ENCODE data around the gene RBM33. TPM values are rescaled to one million over a fixed set of nuclear protein-coding genes. Genes with fewer than 3 reads are reported as not detected.

The RBM33 gene
- polyA plus RNA-seq, 1 experiment = 9.5 TPM

- H3K4me3 ChIP-seq (ENCODE audit: low read depth, low read length) = no peak overlapping the region
- ChIA-PET POLR2A (no interaction called here), CTCF (interaction anchor here (4.4 kb wide), 1 partner anchor 25 kb away, joined by 18 read pairs; no protein-coding TSS in a partner anchor)
- H3K27ac ChIP-seq (ENCODE audit: low read depth, low read length) = no peak overlapping the region
- DNase-seq (ENCODE audit: low read depth, low spot score) = no peak
- H3K9me3 ChIP-seq (ENCODE audit: control insufficient read depth, insufficient read depth, low read length) = peaks cover 2% of the 10 kb centered on the region; the same call in 1 of the 2 replicates
- peaks cover 3% of the 10 kb centered on the region for H3K27me3 ChIP-seq (ENCODE audit: control insufficient read depth, insufficient read depth, low read length)
- no peak for TF ChIP-seq CTCF (IDR thresholded peaks at IDR 0.05; ENCODE audit: low read depth, low read length)
These were observed 20.0 kb upstream of the RBM33 start for GRCh38 chr7:155624412-155624811.

- Histone ChIP-seq H3K4me3 (ENCODE audit: low read depth, low read length) (no peak overlapping the region), H3K9me3 (ENCODE audit: control insufficient read depth, insufficient read depth, low read length) (peaks cover 4% of the 10 kb centered on the region; the same call in 1 of the 2 replicates), H3K27me3 (ENCODE audit: control insufficient read depth, insufficient read depth, low read length) (peaks cover 3% of the 10 kb centered on the region), H3K27ac (ENCODE audit: low read depth, low read length) (no peak overlapping the region)
- no peak for TF ChIP-seq CTCF (IDR thresholded peaks at IDR 0.05; ENCODE audit: low read depth, low read length)
- POLR2A ChIA-PET = no interaction called here
- CTCF ChIA-PET = interaction anchor here (1.4 kb wide), 1 partner anchor 27 kb away, joined by 7 read pairs; no protein-coding TSS in a partner anchor
- no peak for DNase-seq (ENCODE audit: low read depth, low spot score)
These were observed 18.9 kb upstream of the RBM33 start for GRCh38 chr7:155625557-155625956.

- no peak overlapping the region for H3K4me3 ChIP-seq (ENCODE audit: low read depth, low read length)
- peaks cover 3% of the 10 kb centered on the region for H3K27me3 ChIP-seq (ENCODE audit: control insufficient read depth, insufficient read depth, low read length)
- no peak for TF ChIP-seq CTCF (IDR thresholded peaks at IDR 0.05; ENCODE audit: low read depth, low read length)
- ChIA-PET POLR2A (no interaction called here), CTCF (interaction anchor here (1.3 kb wide), 1 partner anchor 31 kb away, joined by 6 read pairs; no protein-coding TSS in a partner anchor)
- no peak overlapping the region for H3K27ac ChIP-seq (ENCODE audit: low read depth, low read length)
- H3K9me3 ChIP-seq (ENCODE audit: control insufficient read depth, insufficient read depth, low read length) = peaks cover 4% of the 10 kb centered on the region; the same call in 1 of the 2 replicates
- no peak for DNase-seq (ENCODE audit: low read depth, low spot score)
These were observed 15.3 kb upstream of the RBM33 start for GRCh38 chr7:155629171-155629570.

GRCh38 chr7:155631155-155631554 lies 13.3 kb upstream of the RBM33 start:
- TF ChIP-seq CTCF (IDR thresholded peaks at IDR 0.05; ENCODE audit: low read depth, low read length) = no peak
- CTCF ChIA-PET = interaction anchor here (0.8 to 0.9 kb wide), 2 partner anchors 32 to 718 kb away, joined by 3 read pairs; no protein-coding TSS in a partner anchor
- Histone ChIP-seq H3K4me3 (ENCODE audit: low read depth, low read length) (no peak overlapping the region), H3K9me3 (ENCODE audit: control insufficient read depth, insufficient read depth, low read length) (peaks cover 4% of the 10 kb centered on the region; the same call in 1 of the 2 replicates), H3K27ac (ENCODE audit: low read depth, low read length) (no peak overlapping the region), H3K27me3 (ENCODE audit: control insufficient read depth, insufficient read depth, low read length) (no peaks in the 10 kb centered on the region)
- POLR2A ChIA-PET = no interaction called here
- DNase-seq (ENCODE audit: low read depth, low spot score) = no peak

GRCh38 chr7:155635817-155636216 lies 8.6 kb upstream of the RBM33 start:
- POLR2A ChIA-PET = no interaction called here
- no peak for TF ChIP-seq CTCF (IDR thresholded peaks at IDR 0.05; ENCODE audit: low read depth, low read length)
- H3K27ac ChIP-seq (ENCODE audit: low read depth, low read length) = no peak overlapping the region
- no peak for DNase-seq (ENCODE audit: low read depth, low spot score)
- CTCF ChIA-PET = interaction anchor here (1.9 kb wide), 1 partner anchor 37 kb away, joined by 7 read pairs; no protein-coding TSS in a partner anchor
- no peaks in the 10 kb centered on the region for H3K27me3 ChIP-seq (ENCODE audit: control insufficient read depth, insufficient read depth, low read length)
- H3K9me3 ChIP-seq (ENCODE audit: control insufficient read depth, insufficient read depth, low read length) = peaks cover 18% of the 10 kb centered on the region; the same call in 1 of the 2 replicates
- H3K4me3 ChIP-seq (ENCODE audit: low read depth, low read length) = no peak overlapping the region

Data from AG04450 (cell line).